Central memory CD8-positive, alpha-beta T cell (primary cell): ENCODE results near the gene KHDRBS2.

Experiments
- ATAC-seq: fragments of 150-1000 bp; cut with Tn5 transposase; replicated peaks from 2 replicates; pipeline ENCODE4 v1.10.0; 2022; ENCODE audit warnings: mild to moderate bottlenecking, moderate FRiP score, moderate number of reproducible peaks; ENCODE audit not compliant: poor library complexity, severe bottlenecking; ENCODE audit errors: extremely low read depth
- DNase-seq, 2 donors: peaks; one replicate each; pipeline ENCODE4 v3.0.0; 2021; ENCODE audit warnings: low spot score in 2 of 2
- H3K27ac Mint-ChIP-seq: one replicate; pipeline ENCODE4 v1.8.0; 2022; ENCODE audit warnings: low read depth, mild to moderate bottlenecking, moderate library complexity, mixed read lengths
- H3K27me3 Mint-ChIP-seq: one replicate; pipeline ENCODE4 v1.8.0; 2022; ENCODE audit warnings: mixed read lengths
- H3K36me3 Mint-ChIP-seq: one replicate; pipeline ENCODE4 v1.8.0; 2022; ENCODE audit warnings: mild to moderate bottlenecking, moderate library complexity, mixed read lengths; ENCODE audit not compliant: insufficient read depth
- H3K4me1 Mint-ChIP-seq: one replicate; pipeline ENCODE4 v1.8.0; 2022; ENCODE audit warnings: mixed read lengths
- H3K4me3 Mint-ChIP-seq: one replicate; pipeline ENCODE4 v1.8.0; 2022; ENCODE audit warnings: mild to moderate bottlenecking, moderate library complexity, mixed read lengths
- H3K9me3 Mint-ChIP-seq: one replicate; pipeline ENCODE4 v1.8.0; 2022; ENCODE audit warnings: mixed read lengths

The KHDRBS2 gene

GRCh38 chr6:61755739-61756138 is 530.3 kb downstream of the KHDRBS2 start:
- ATAC-seq (no peak), DNase-seq (no peak)
- Mint-ChIP-seq H3K27me3 (no peaks in the 10 kb centered on the region), H3K36me3 (no peaks in the 10 kb centered on the region), H3K27ac (no peak overlapping the region), H3K9me3 (peaks cover 33% of the 10 kb centered on the region), H3K4me1 (no peaks in the 10 kb centered on the region), H3K4me3 (no peak overlapping the region)

DNA sequence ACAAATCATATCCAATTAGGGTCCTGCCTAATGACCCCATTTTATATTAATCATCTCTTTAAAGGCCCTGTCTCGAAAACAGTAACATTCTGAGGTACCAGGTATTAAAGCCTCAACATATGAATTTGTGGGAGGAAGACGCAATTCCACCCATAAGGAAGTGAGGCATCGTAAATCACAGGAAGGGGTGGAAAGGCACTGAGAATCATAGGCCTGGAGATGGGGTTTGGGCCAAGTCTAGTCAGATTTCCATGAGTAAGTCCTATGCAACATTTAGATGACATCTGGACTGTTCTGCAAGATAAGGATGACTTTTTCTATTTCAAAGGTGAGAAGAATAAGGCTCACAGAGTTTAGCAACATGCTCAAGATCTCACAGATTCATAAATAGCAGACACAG is 534.0 kb downstream of the KHDRBS2 start:
- H3K4me1 Mint-ChIP-seq, result no peaks in the 10 kb centered on the region
- ATAC-seq (no peak), DNase-seq (no peak)
- H3K4me3 Mint-ChIP-seq, result no peak overlapping the region
- H3K27me3 Mint-ChIP-seq, result no peaks in the 10 kb centered on the region
- no peak overlapping the region for H3K27ac Mint-ChIP-seq
- H3K9me3 Mint-ChIP-seq, result peaks cover 21% of the 10 kb centered on the region
- H3K36me3 Mint-ChIP-seq, result no peaks in the 10 kb centered on the region

GRCh38 chr6:61745994-61746393 is 540.0 kb downstream of the KHDRBS2 start:
- Mint-ChIP-seq H3K4me3 (no peak overlapping the region), H3K9me3 (no peaks in the 10 kb centered on the region), H3K4me1 (no peaks in the 10 kb centered on the region), H3K27ac (no peak overlapping the region), H3K36me3 (no peaks in the 10 kb centered on the region), H3K27me3 (no peaks in the 10 kb centered on the region)
- ATAC-seq, result no peak
- DNase-seq, result no peak

DNA sequence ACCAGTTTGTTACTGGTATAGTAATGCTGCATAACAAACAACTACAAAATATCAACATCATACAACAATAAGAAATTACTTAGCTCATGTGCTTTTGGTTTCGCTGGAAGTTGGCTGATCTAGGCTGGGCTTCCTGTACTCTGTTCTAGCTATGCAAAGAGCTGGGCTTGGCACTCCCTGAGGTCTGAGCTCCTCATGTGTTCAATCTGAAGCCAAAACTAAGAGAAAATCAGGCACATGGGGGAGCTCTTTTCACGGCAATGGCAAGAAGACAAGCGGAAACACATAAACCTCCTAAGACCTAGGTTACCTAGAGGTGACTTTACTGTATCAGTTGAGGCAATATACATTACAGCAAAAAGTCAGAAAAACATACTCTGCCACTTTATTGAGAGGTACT is 574.2 kb downstream of the KHDRBS2 start:
- no peaks in the 10 kb centered on the region for H3K4me1 Mint-ChIP-seq
- H3K4me3 Mint-ChIP-seq, result no peak overlapping the region
- H3K27ac Mint-ChIP-seq, result no peak overlapping the region
- no peaks in the 10 kb centered on the region for H3K27me3 Mint-ChIP-seq
- DNase-seq (no peak), ATAC-seq (no peak)
- peaks cover 2% of the 10 kb centered on the region for H3K36me3 Mint-ChIP-seq
- H3K9me3 Mint-ChIP-seq, result peaks cover 28% of the 10 kb centered on the region

DNA sequence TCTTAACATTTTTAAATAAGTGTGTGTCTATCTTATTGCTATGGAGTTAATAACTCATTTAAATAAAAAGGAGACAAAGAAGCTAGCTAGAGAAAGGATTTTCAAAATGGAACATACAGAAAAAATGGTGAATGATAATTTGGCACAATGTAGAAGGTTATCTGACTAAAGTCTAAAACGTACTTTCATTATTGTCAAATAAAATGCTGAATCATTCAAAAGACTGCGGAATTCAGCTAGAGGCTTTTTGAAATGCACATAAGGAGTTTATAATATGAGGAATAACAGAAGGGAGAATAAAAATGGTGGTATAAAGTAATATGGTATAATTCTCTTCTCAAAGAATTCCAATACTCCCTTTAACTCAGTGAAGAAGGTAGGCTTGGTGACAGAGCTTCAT is 597.9 kb downstream of the KHDRBS2 start:
- H3K9me3 Mint-ChIP-seq, result no peaks in the 10 kb centered on the region
- no peaks in the 10 kb centered on the region for H3K27me3 Mint-ChIP-seq
- no peak for DNase-seq
- H3K27ac Mint-ChIP-seq, result no peak overlapping the region
- no peak overlapping the region for H3K4me3 Mint-ChIP-seq
- H3K4me1 Mint-ChIP-seq, result no peaks in the 10 kb centered on the region
- no peaks in the 10 kb centered on the region for H3K36me3 Mint-ChIP-seq
- ATAC-seq, result no peak

- Mint-ChIP-seq H3K27me3 (no peaks in the 10 kb centered on the region), H3K4me3 (no peak overlapping the region), H3K36me3 (no peaks in the 10 kb centered on the region), H3K27ac (no peak overlapping the region), H3K4me1 (no peaks in the 10 kb centered on the region), H3K9me3 (peaks cover 13% of the 10 kb centered on the region)
- ATAC-seq (no peak), DNase-seq (no peak)
Measured at GRCh38 chr6:61682562-61682961, 603.5 kb downstream of the KHDRBS2 start.

- Mint-ChIP-seq H3K27me3 (no peaks in the 10 kb centered on the region), H3K36me3 (no peaks in the 10 kb centered on the region), H3K4me3 (no peak overlapping the region), H3K9me3 (peaks cover 19% of the 10 kb centered on the region), H3K4me1 (no peaks in the 10 kb centered on the region), H3K27ac (no peak overlapping the region)
- ATAC-seq (no peak), DNase-seq (no peak)
Measured at GRCh38 chr6:61679625-61680024, 606.4 kb downstream of the KHDRBS2 start.

DNA sequence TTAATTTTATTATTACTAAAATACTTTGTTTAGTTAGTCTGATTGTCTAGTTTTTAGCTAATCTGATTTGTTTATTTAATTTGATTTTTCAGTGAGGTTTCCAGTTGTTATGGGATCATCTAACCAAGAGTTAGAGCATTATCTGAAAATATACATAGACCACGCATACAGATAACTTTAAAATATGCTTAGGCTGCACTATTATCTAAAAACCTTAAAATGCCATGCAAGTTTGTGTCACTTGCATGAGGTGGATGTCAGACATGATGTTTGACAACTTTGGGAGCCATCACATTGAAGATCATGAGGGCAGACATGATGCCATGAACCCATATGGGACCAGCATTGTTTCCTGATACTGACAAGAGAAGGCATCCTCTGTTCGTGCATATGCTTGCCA is 610.3 kb downstream of the KHDRBS2 start:
- no peaks in the 10 kb centered on the region for H3K36me3 Mint-ChIP-seq
- H3K27me3 Mint-ChIP-seq, result no peaks in the 10 kb centered on the region
- DNase-seq (no peak), ATAC-seq (no peak)
- H3K4me1 Mint-ChIP-seq, result no peaks in the 10 kb centered on the region
- H3K9me3 Mint-ChIP-seq, result peaks cover 17% of the 10 kb centered on the region
- H3K4me3 Mint-ChIP-seq, result no peak overlapping the region
- no peak overlapping the region for H3K27ac Mint-ChIP-seq

DNA sequence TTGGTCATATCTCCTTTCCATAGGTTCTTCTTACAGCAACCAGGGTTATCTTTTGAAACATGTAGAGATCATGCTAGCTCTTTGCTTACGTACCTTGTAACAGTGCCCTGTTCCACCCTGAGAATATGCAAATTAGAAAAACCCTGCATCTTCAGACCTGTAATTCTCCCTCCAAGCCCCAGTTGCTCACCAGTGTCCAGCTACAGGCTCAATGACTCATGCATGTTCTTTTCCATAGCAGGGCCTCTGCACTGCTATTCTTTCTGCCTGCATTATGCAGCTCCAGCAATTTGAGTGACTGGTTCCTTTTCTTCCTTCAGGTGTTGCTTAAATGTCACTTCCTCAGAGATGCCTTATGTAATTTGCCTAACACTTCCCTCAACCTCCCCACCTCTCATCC is 636.2 kb downstream of the KHDRBS2 start:
- H3K9me3 Mint-ChIP-seq, result peaks cover 33% of the 10 kb centered on the region
- ATAC-seq (no peak), DNase-seq (no peak)
- H3K4me3 Mint-ChIP-seq, result no peak overlapping the region
- no peaks in the 10 kb centered on the region for H3K4me1 Mint-ChIP-seq
- no peaks in the 10 kb centered on the region for H3K36me3 Mint-ChIP-seq
- H3K27ac Mint-ChIP-seq, result no peak overlapping the region
- H3K27me3 Mint-ChIP-seq, result no peaks in the 10 kb centered on the region

- peaks cover 21% of the 10 kb centered on the region for H3K9me3 Mint-ChIP-seq
- H3K4me3 Mint-ChIP-seq, result no peak overlapping the region
- H3K27ac Mint-ChIP-seq, result no peak overlapping the region
Measured at GRCh38 chr6:61640463-61640862, 645.6 kb downstream of the KHDRBS2 start.

More at GRCh38 chr6:61640463-61640862, 645.6 kb downstream of the KHDRBS2 start:
- Mint-ChIP-seq H3K27me3 (no peaks in the 10 kb centered on the region), H3K4me1 (no peaks in the 10 kb centered on the region), H3K36me3 (no peaks in the 10 kb centered on the region)
- ATAC-seq, result no peak
- no peak for DNase-seq
